GM23338 (cell line): ENCODE measurements around the gene XRRA1. TPM values are rescaled to one million over a fixed set of nuclear protein-coding genes. Genes with fewer than 3 reads are reported as not detected.

Experiments used
- ATAC-seq: fragments of 200-7000 bp; cut with Tn5 transposase; 3 replicates; pipeline ENCODE4 v1.9.1; 2020
- DNase-seq: peaks from one replicate; pipeline ENCODE4 v3.0.0-alpha.2; 2015; ENCODE audit warnings: low spot score
- H2AFZ ChIP-seq: fragments of 200-600 bp; sonication (generic); 2 replicates; pipeline ENCODE4 v1.8.0; 2016; ENCODE audit warnings: antibody characterized with exemption, mild to moderate bottlenecking, moderate library complexity
- H3F3A ChIP-seq: fragments of 200-600 bp; sonication (generic); replicated peaks from 2 replicates; pipeline ENCODE4 v1.8.0; 2017; ENCODE audit warnings: antibody characterized with exemption, mixed run types, low read depth
- H3K27ac ChIP-seq: fragments of 200-600 bp; sonication (generic); 2 replicates; pipeline ENCODE4 v1.6.1; 2016; ENCODE audit warnings: low read depth
- H3K27me3 ChIP-seq: fragments of 200-600 bp; sonication (generic); 2 replicates; pipeline ENCODE4 v1.8.0; 2016; ENCODE audit warnings: mild to moderate bottlenecking, mixed run types, moderate library complexity; ENCODE audit not compliant: insufficient read depth
- H3K36me3 ChIP-seq: fragments of 200-600 bp; sonication (generic); 2 replicates; pipeline ENCODE4 v1.8.0; 2016; ENCODE audit warnings: mild to moderate bottlenecking; ENCODE audit not compliant: insufficient read depth
- H3K4me1 ChIP-seq: fragments of 200-600 bp; sonication (generic); 2 replicates; pipeline ENCODE4 v1.8.0; 2016; ENCODE audit warnings: mild to moderate bottlenecking, moderate library complexity; ENCODE audit not compliant: insufficient read depth
- H3K4me2 ChIP-seq: fragments of 200-600 bp; sonication (generic); 2 replicates; pipeline ENCODE4 v1.7.1; 2017; ENCODE audit warnings: mixed run types
- H3K4me3 ChIP-seq: fragments of 200-600 bp; sonication (generic); 2 replicates; pipeline ENCODE4 v1.6.1; 2016; ENCODE audit warnings: mixed run types
- H3K79me2 ChIP-seq: fragments of 200-600 bp; sonication (generic); replicated peaks from 2 replicates; pipeline ENCODE4 v1.8.0; 2017; ENCODE audit warnings: mild to moderate bottlenecking; ENCODE audit not compliant: insufficient read depth
- H3K9me2 ChIP-seq: fragments of 200-600 bp; sonication (generic); 2 replicates; pipeline ENCODE4 v1.8.0; 2017; ENCODE audit not compliant: insufficient read depth
- H4K20me1 ChIP-seq: fragments of 200-600 bp; sonication (generic); replicated peaks from 2 replicates; pipeline ENCODE4 v1.8.0; 2017; ENCODE audit warnings: mild to moderate bottlenecking; ENCODE audit not compliant: insufficient read depth
- H3K27ac Mint-ChIP-seq: 2 replicates; pipeline ENCODE4 v1.8.0; 2020; ENCODE audit warnings: inconsistent platforms, mild to moderate bottlenecking, moderate library complexity, mixed read lengths
- H3K27me3 Mint-ChIP-seq: 3 replicates; pipeline ENCODE4 v1.8.0; 2022; ENCODE audit warnings: low read depth, mild to moderate bottlenecking, moderate library complexity, mixed read lengths, inconsistent platforms; ENCODE audit not compliant: insufficient read depth, poor library complexity
- H3K36me3 Mint-ChIP-seq: 3 replicates; pipeline ENCODE4 v1.8.0; 2021; ENCODE audit warnings: low read depth, mild to moderate bottlenecking, inconsistent platforms, moderate library complexity, mixed read lengths
- H3K4me1 Mint-ChIP-seq: 3 replicates; pipeline ENCODE4 v1.8.0; 2020; ENCODE audit warnings: mild to moderate bottlenecking, inconsistent platforms, mixed read lengths
- H3K4me3 Mint-ChIP-seq: 3 replicates; pipeline ENCODE4 v1.8.0; 2021; ENCODE audit warnings: moderate library complexity, mild to moderate bottlenecking, inconsistent platforms, mixed read lengths
- H3K9me3 Mint-ChIP-seq: 3 replicates; pipeline ENCODE4 v1.8.0; 2020; ENCODE audit warnings: moderate library complexity, mild to moderate bottlenecking, inconsistent platforms, mixed read lengths
- CREB1 ChIP-seq: fragments of 250-450 bp; sonication (Bioruptor Pico); IDR thresholded peaks from 2 replicates; pipeline ENCODE4 v1.5.0; 2020; ENCODE audit warnings: low read depth, mild to moderate bottlenecking, moderate library complexity
- EZH2 ChIP-seq: fragments of 200-600 bp; sonication (generic); IDR thresholded peaks from one replicate; pipeline ENCODE4 v1.8.0; 2017; ENCODE audit warnings: antibody characterized with exemption, mild to moderate bottlenecking, low read depth; ENCODE audit not compliant: unreplicated experiment
- EZH2phosphoT487 ChIP-seq: fragments of 200-600 bp; sonication (generic); IDR thresholded peaks from one replicate; pipeline ENCODE4 v1.8.1; 2018; ENCODE audit warnings: antibody characterized with exemption; ENCODE audit not compliant: unreplicated experiment
- JUNB ChIP-seq: IDR thresholded peaks from one replicate; pipeline ENCODE4 v1.6.1; 2016; ENCODE audit warnings: antibody characterized with exemption; ENCODE audit not compliant: unreplicated experiment
- NANOG ChIP-seq: IDR thresholded peaks from 2 replicates; pipeline ENCODE4 v1.6.1; 2016; ENCODE audit warnings: antibody characterized with exemption, borderline replicate concordance
- STAT1 ChIP-seq: IDR thresholded peaks from one replicate; pipeline ENCODE4 v1.6.1; 2016; ENCODE audit warnings: antibody characterized with exemption; ENCODE audit not compliant: unreplicated experiment
- ZNF114 ChIP-seq: fragments of 250-450 bp; sonication (Bioruptor Pico); IDR thresholded peaks from 2 replicates; pipeline ENCODE4 v1.5.0; 2020; ENCODE audit warnings: mild to moderate bottlenecking, moderate library complexity
- ZNF331 ChIP-seq: fragments of 250-450 bp; sonication (Bioruptor Pico); IDR thresholded peaks from 2 replicates; pipeline ENCODE4 v1.5.0; 2020; ENCODE audit warnings: low read depth, mild to moderate bottlenecking, moderate library complexity
- polyA plus RNA-seq: library from polyadenylated mRNA; unstranded; fragments of >200 nt; fragmentation: Nextera tagmentation; extraction: Ambion mirVana; gene quantifications from 2 replicates; pipeline ENCODE4 v1.2.1, GENCODE V29; 2016
- total RNA-seq: library from RNA; depleted of rRNA; stranded (reverse); fragments of >200 nt; shearing (Covaris generic); gene quantifications from 2 replicates; pipeline ENCODE4 v1.2.3, GENCODE V29; 2014
- TF ChIP-seq, protein P1 (sequence below): IDR thresholded peaks from one replicate; pipeline ENCODE4 v1.6.1; 2018; ENCODE audit warnings: antibody characterized with exemption; ENCODE audit not compliant: unreplicated experiment
- TF ChIP-seq, protein P2 (sequence below): fragments of 250-450 bp; sonication (Bioruptor Pico); IDR thresholded peaks from 2 replicates; pipeline ENCODE4 v1.5.0; 2020; ENCODE audit warnings: mild to moderate bottlenecking, moderate library complexity

The XRRA1 gene
- total and polyA plus RNA-seq, 2 experiments from 2014 or later: 4.9 to 5.4 TPM

DNA sequence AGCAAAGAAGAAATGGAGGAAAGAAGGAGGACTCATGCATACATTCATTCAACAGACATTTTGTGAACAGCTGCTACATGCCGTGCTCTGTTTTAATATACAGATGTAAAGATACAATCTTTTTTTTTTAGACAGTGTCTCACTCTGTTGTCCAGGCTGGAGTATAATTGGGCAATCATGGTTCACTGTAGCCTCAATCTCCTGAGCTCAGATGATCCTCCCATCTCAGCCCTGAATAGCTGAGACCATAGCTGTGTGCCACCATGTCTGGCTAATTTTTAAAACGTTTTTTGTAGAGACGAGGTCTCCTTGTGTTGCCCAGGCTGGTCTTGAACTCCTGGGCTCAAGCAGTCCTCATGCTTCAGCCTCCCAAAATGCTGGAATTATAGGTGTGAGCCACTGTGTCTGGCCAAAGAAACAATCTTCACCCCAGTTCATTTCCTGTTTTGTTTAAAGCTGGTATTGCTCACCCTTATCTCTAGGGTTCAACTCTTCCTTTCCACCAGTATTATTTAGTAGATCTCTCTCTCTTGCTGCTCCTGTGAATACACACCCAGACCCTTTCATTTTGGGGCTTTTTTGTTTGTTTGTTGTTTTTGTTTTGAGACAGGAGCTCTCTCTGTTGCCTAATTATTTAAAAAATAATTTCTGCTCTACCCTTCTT, 130.5 kb downstream of the XRRA1 start:
- Mint-ChIP-seq H3K9me3 (peaks cover under 1% of the 10 kb centered on the region; the same call in 1 of the 3 replicates), H3K36me3 (peaks cover 3% of the 10 kb centered on the region), H3K4me3 (no peak overlapping the region), H3K4me1 (no peaks in the 10 kb centered on the region), H3K27ac (no peak overlapping the region), H3K27me3 (no peaks in the 10 kb centered on the region)
- Histone ChIP-seq H3K27ac (no peak overlapping the region), H3K4me1 (no peaks in the 10 kb centered on the region; the same call in 1 of the 2 replicates), H3K4me2 (no peak overlapping the region), H3K36me3 (0 out of 2 replicates have a peak, but pooled peaks cover 6% of the 10 kb centered on the region), H3K79me2 (no peaks in the 10 kb centered on the region), H3F3A (no peaks in the 10 kb centered on the region), H3K27me3 (no peaks in the 10 kb centered on the region), H3K9me2 (no peaks in the 10 kb centered on the region), H4K20me1 (peaks cover 7% of the 10 kb centered on the region), H3K4me3 (no peak overlapping the region), H2AFZ (no peak overlapping the region)
- DNase-seq: no peak
- TF ChIP-seq NANOG: no peak
- no peak for TF ChIP-seq ZNF331 (CRISPR knock-in tag)
- TF ChIP-seq CREB1 (CRISPR knock-in tag): no peak
- TF ChIP-seq EZH2phosphoT487: no peak
- no peak for TF ChIP-seq ZNF114 (CRISPR knock-in tag)
- TF ChIP-seq EZH2: no peak
- no peak for ATAC-seq

DNA sequence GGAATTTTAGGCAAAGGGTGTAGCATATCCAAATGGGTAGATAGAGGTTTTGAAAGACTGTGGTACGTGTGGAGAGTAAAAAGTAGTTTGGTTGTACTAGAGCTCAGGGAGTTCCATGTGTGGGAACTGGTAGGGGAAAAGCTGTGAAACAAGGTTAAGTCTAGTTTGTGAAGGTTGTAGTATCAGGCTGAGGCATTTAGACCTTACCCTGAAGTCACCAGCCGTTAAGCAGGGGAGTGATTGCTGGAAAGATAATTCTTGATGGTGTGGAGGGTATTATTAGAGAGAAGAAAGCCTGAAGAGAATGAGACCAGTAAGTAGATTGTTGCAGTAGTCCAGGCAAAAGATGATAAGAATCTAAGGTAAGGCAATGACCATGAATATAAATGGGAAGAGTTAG, 132.2 kb downstream of the XRRA1 start:
- Histone ChIP-seq H3K36me3 (0 out of 2 replicates have a peak, but pooled peaks cover 6% of the 10 kb centered on the region), H3F3A (no peaks in the 10 kb centered on the region), H2AFZ (no peak overlapping the region), H3K79me2 (no peaks in the 10 kb centered on the region), H3K4me2 (no peak overlapping the region), H3K9me2 (no peaks in the 10 kb centered on the region), H4K20me1 (peaks cover 7% of the 10 kb centered on the region), H3K27me3 (no peaks in the 10 kb centered on the region), H3K4me1 (no peaks in the 10 kb centered on the region; the same call in 1 of the 2 replicates), H3K27ac (no peak overlapping the region; the same call in 1 of the 2 replicates), H3K4me3 (no peak overlapping the region)
- H3K27ac Mint-ChIP-seq: no peak overlapping the region
- no peaks in the 10 kb centered on the region for H3K4me1 Mint-ChIP-seq
- ATAC-seq (no peak), DNase-seq (no peak)
- H3K27me3 Mint-ChIP-seq: no peaks in the 10 kb centered on the region
- no peaks in the 10 kb centered on the region for H3K9me3 Mint-ChIP-seq
- no peak overlapping the region for H3K4me3 Mint-ChIP-seq
- no peaks in the 10 kb centered on the region; the same call in 1 of the 3 replicates for H3K36me3 Mint-ChIP-seq
- TF ChIP-seq JUNB (no peak), ZNF114 (CRISPR knock-in tag) (no peak), CREB1 (CRISPR knock-in tag) (no peak), NANOG (no peak), EZH2 (no peak), STAT1 (no peak)
- TF ChIP-seq, protein P1, sequence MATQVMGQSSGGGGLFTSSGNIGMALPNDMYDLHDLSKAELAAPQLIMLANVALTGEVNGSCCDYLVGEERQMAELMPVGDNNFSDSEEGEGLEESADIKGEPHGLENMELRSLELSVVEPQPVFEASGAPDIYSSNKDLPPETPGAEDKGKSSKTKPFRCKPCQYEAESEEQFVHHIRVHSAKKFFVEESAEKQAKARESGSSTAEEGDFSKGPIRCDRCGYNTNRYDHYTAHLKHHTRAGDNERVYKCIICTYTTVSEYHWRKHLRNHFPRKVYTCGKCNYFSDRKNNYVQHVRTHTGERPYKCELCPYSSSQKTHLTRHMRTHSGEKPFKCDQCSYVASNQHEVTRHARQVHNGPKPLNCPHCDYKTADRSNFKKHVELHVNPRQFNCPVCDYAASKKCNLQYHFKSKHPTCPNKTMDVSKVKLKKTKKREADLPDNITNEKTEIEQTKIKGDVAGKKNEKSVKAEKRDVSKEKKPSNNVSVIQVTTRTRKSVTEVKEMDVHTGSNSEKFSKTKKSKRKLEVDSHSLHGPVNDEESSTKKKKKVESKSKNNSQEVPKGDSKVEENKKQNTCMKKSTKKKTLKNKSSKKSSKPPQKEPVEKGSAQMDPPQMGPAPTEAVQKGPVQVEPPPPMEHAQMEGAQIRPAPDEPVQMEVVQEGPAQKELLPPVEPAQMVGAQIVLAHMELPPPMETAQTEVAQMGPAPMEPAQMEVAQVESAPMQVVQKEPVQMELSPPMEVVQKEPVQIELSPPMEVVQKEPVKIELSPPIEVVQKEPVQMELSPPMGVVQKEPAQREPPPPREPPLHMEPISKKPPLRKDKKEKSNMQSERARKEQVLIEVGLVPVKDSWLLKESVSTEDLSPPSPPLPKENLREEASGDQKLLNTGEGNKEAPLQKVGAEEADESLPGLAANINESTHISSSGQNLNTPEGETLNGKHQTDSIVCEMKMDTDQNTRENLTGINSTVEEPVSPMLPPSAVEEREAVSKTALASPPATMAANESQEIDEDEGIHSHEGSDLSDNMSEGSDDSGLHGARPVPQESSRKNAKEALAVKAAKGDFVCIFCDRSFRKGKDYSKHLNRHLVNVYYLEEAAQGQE: no peak
- TF ChIP-seq, protein P2, sequence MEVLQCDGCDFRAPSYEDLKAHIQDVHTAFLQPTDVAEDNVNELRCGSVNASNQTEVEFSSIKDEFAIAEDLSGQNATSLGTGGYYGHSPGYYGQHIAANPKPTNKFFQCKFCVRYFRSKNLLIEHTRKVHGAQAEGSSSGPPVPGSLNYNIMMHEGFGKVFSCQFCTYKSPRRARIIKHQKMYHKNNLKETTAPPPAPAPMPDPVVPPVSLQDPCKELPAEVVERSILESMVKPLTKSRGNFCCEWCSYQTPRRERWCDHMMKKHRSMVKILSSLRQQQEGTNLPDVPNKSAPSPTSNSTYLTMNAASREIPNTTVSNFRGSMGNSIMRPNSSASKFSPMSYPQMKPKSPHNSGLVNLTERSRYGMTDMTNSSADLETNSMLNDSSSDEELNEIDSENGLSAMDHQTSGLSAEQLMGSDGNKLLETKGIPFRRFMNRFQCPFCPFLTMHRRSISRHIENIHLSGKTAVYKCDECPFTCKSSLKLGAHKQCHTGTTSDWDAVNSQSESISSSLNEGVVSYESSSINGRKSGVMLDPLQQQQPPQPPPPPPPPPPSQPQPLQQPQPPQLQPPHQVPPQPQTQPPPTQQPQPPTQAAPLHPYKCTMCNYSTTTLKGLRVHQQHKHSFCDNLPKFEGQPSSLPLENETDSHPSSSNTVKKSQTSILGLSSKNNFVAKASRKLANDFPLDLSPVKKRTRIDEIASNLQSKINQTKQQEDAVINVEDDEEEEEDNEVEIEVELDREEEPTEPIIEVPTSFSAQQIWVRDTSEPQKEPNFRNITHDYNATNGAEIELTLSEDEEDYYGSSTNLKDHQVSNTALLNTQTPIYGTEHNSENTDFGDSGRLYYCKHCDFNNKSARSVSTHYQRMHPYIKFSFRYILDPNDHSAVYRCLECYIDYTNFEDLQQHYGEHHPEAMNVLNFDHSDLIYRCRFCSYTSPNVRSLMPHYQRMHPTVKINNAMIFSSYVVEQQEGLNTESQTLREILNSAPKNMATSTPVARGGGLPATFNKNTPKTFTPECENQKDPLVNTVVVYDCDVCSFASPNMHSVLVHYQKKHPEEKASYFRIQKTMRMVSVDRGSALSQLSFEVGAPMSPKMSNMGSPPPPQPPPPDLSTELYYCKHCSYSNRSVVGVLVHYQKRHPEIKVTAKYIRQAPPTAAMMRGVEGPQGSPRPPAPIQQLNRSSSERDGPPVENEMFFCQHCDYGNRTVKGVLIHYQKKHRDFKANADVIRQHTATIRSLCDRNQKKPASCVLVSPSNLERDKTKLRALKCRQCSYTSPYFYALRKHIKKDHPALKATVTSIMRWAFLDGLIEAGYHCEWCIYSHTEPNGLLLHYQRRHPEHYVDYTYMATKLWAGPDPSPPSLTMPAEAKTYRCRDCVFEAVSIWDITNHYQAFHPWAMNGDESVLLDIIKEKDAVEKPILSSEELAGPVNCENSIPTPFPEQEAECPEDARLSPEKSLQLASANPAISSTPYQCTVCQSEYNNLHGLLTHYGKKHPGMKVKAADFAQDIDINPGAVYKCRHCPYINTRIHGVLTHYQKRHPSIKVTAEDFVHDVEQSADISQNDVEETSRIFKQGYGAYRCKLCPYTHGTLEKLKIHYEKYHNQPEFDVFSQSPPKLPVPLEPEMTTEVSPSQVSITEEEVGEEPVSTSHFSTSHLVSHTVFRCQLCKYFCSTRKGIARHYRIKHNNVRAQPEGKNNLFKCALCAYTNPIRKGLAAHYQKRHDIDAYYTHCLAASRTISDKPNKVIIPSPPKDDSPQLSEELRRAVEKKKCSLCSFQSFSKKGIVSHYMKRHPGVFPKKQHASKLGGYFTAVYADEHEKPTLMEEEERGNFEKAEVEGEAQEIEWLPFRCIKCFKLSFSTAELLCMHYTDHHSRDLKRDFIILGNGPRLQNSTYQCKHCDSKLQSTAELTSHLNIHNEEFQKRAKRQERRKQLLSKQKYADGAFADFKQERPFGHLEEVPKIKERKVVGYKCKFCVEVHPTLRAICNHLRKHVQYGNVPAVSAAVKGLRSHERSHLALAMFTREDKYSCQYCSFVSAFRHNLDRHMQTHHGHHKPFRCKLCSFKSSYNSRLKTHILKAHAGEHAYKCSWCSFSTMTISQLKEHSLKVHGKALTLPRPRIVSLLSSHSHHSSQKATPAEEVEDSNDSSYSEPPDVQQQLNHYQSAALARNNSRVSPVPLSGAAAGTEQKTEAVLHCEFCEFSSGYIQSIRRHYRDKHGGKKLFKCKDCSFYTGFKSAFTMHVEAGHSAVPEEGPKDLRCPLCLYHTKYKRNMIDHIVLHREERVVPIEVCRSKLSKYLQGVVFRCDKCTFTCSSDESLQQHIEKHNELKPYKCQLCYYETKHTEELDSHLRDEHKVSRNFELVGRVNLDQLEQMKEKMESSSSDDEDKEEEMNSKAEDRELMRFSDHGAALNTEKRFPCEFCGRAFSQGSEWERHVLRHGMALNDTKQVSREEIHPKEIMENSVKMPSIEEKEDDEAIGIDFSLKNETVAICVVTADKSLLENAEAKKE (CRISPR knock-in tag): no peak
